Measurements from ENCODE around the gene SEMA3C. TPM values are rescaled to one million over a fixed set of nuclear protein-coding genes. Genes with fewer than 3 reads are reported as not detected.
A peak's percentile ranks its signal among the peaks of the same experiment; 100 is the strongest.

The SEMA3C gene
- total RNA-seq, 6 donors from 2014 or later = 30.7 to 81.7 (median 50.1) TPM

GRCh38 chr7:80724249-80724871 is 194.5 kb downstream of the SEMA3C start:
- no peak for DNase-seq
- H3K27ac ChIP-seq = no peak overlapping the region

GRCh38 chr7:80722616-80723195 is 196.1 kb downstream of the SEMA3C start:
- H3K4me1 ChIP-seq = peaks cover 7 to 21% (median 15%) of the 10 kb centered on the region in 4 donors
- H3K4me3 ChIP-seq = no peak overlapping the region
- H3K36me3 ChIP-seq = no peaks in the 10 kb centered on the region
- ATAC-seq (ENCODE audit: low FRiP score in 2 of 2) (peak; percentile 89 to 96), DNase-seq (peak in 1 of 2 donors; percentile 58)
- TF ChIP-seq POLR2A (IDR thresholded peaks at IDR 0.05) (peak in 1 of 4 donors; percentile 42), EP300 (IDR thresholded peaks at IDR 0.05) (peak in 1 of 4 donors; percentile 35), POLR2AphosphoS5 (IDR thresholded peaks at IDR 0.05) (peak; percentile 49 to 67), CTCF (IDR thresholded peaks at IDR 0.05) (no peak)
- H3K27ac ChIP-seq = peak overlapping the region; percentile 46 to 55 (median 50)
- no peaks in the 10 kb centered on the region for H3K9me3 ChIP-seq
- no peaks in the 10 kb centered on the region for H3K27me3 ChIP-seq
- 48 to 56% methylated on average over 3 of the region's 3 CpGs for WGBS, 2 donors

More at GRCh38 chr7:80724249-80724871, 194.5 kb downstream of the SEMA3C start:
- H3K4me3 ChIP-seq = no peak overlapping the region
- TF ChIP-seq POLR2AphosphoS5 (IDR thresholded peaks at IDR 0.05) (no peak), POLR2A (IDR thresholded peaks at IDR 0.05) (no peak), CTCF (IDR thresholded peaks at IDR 0.05) (no peak), EP300 (IDR thresholded peaks at IDR 0.05) (no peak)
- no peaks in the 10 kb centered on the region for H3K36me3 ChIP-seq
- H3K4me1 ChIP-seq = peaks cover 7 to 21% (median 15%) of the 10 kb centered on the region in 4 donors
- H3K9me3 ChIP-seq = no peaks in the 10 kb centered on the region
- ATAC-seq (ENCODE audit: low FRiP score in 2 of 2) = peak in 1 of 2 donors; percentile 4
- WGBS, 2 donors = 58 to 64% methylated on average over 4 of the region's 4 CpGs
- H3K27me3 ChIP-seq = no peaks in the 10 kb centered on the region

GRCh38 chr7:80721883-80722615 is 196.8 kb downstream of the SEMA3C start:
- no peaks in the 10 kb centered on the region for H3K36me3 ChIP-seq
- ATAC-seq (ENCODE audit: low FRiP score in 2 of 2) (peak; percentile 77 to 89), DNase-seq (peak in 1 of 2 donors; percentile 36)
- no peak for TF ChIP-seq CTCF (IDR thresholded peaks at IDR 0.05)
- no peak for TF ChIP-seq POLR2A (IDR thresholded peaks at IDR 0.05)
- peak in 1 of 4 donors; percentile 50 for TF ChIP-seq EP300 (IDR thresholded peaks at IDR 0.05)
- peak in 1 of 2 donors; percentile 35 for TF ChIP-seq POLR2AphosphoS5 (IDR thresholded peaks at IDR 0.05)
- H3K27me3 ChIP-seq = no peaks in the 10 kb centered on the region
- H3K27ac ChIP-seq = peak overlapping the region; percentile 46 to 55 (median 50)
- 60 to 64% methylated on average over 3 of the region's 3 CpGs for WGBS, 2 donors
- H3K4me3 ChIP-seq = no peak overlapping the region
- peaks cover 7 to 21% (median 15%) of the 10 kb centered on the region in 4 donors for H3K4me1 ChIP-seq
- H3K9me3 ChIP-seq = no peaks in the 10 kb centered on the region

- no peaks in the 10 kb centered on the region for H3K27me3 ChIP-seq
- TF ChIP-seq POLR2A (IDR thresholded peaks at IDR 0.05) (no peak), EP300 (IDR thresholded peaks at IDR 0.05) (no peak), CTCF (IDR thresholded peaks at IDR 0.05) (no peak), POLR2AphosphoS5 (IDR thresholded peaks at IDR 0.05) (no peak)
- H3K4me3 ChIP-seq = no peak overlapping the region
- WGBS, 2 donors = 94 to 95% methylated on average over 3 of the region's 3 CpGs
- H3K9me3 ChIP-seq = no peaks in the 10 kb centered on the region
- peaks cover 7 to 21% (median 15%) of the 10 kb centered on the region in 4 donors for H3K4me1 ChIP-seq
- no peaks in the 10 kb centered on the region for H3K36me3 ChIP-seq
- ATAC-seq (ENCODE audit: low FRiP score in 2 of 2) (no peak), DNase-seq (no peak)
- H3K27ac ChIP-seq = no peak overlapping the region
These were observed 198.7 kb downstream of the SEMA3C start for GRCh38 chr7:80720146-80720545.

All from upper lobe of left lung (tissue), 6 donors.